Measurements from ENCODE around the gene PARG.
"Not testable (repeated sequence)": the region's sequence is repeated elsewhere in the genome, so short reads cannot be mapped to it uniquely, and the experiment has no call there.

The PARG gene

GRCh38 chr10:49941447-49942338 is at the start of gene PARG, which contains the start of gene TIMM23B:
TSS of gene PARG (minus strand) at chr10:49942027. CDS start at chr10:49941725, 302 bp downstream.
TSS of gene TIMM23B (plus strand) at chr10:49942053. CDS start at chr10:49942195, 142 bp downstream.
- DNase-seq: peak in 1 of 2 experiments; percentile 43

- not testable (repeated sequence) for DNase-seq
Measured at GRCh38 chr10:49988376-49988775, 46.5 kb upstream of the PARG start, which contains the start of gene AGAP6. TSS of gene AGAP6 (plus strand) at chr10:49988406. CDS start at chr10:49988716, 310 bp downstream.

- DNase-seq: not testable (repeated sequence)
Measured at GRCh38 chr10:49987207-49987606, 45.4 kb upstream of the PARG start.

GRCh38 chr10:49977756-49978155 is 35.9 kb upstream of the PARG start:
- not testable (repeated sequence) for DNase-seq

- not testable (repeated sequence) for DNase-seq
Measured at GRCh38 chr10:49972094-49972493, 30.3 kb upstream of the PARG start.

GRCh38 chr10:49971466-49971865 is 29.6 kb upstream of the PARG start:
- not testable (repeated sequence) for DNase-seq

- DNase-seq: not testable (repeated sequence)
Measured at GRCh38 chr10:49970331-49970857, 28.6 kb upstream of the PARG start.

- not testable (repeated sequence) for DNase-seq
Measured at GRCh38 chr10:49953122-49953521, 11.3 kb upstream of the PARG start.

- not testable (repeated sequence) for DNase-seq
Measured at GRCh38 chr10:49952006-49952405, 10.2 kb upstream of the PARG start.

GRCh38 chr10:49948737-49949136 is 6.9 kb upstream of the PARG start:
- not testable (repeated sequence) for DNase-seq

- DNase-seq: not testable (repeated sequence)
Measured at GRCh38 chr10:49948142-49948541, 6.3 kb upstream of the PARG start.

- not testable (repeated sequence) for DNase-seq
Measured at GRCh38 chr10:49943607-49944006, 1.8 kb upstream of the PARG start.

- DNase-seq: not testable (repeated sequence)
Measured at GRCh38 chr10:49942339-49942705, 495 bp upstream of the PARG start.

GRCh38 chr10:49931959-49932728 is 9.7 kb downstream of the PARG start:
- DNase-seq: not testable (repeated sequence)

GRCh38 chr10:49931276-49931675 is 10.6 kb downstream of the PARG start:
- DNase-seq: not testable (repeated sequence)

- DNase-seq: not testable (repeated sequence)
Measured at GRCh38 chr10:49923572-49923971, 18.3 kb downstream of the PARG start.

GRCh38 chr10:49922041-49922440 is 19.8 kb downstream of the PARG start:
- not testable (repeated sequence) for DNase-seq

GRCh38 chr10:49917927-49918326 is 23.9 kb downstream of the PARG start:
- not testable (repeated sequence) for DNase-seq

GRCh38 chr10:49916451-49916850 is 25.4 kb downstream of the PARG start:
- not testable (repeated sequence) for DNase-seq

- DNase-seq: not testable (repeated sequence)
Measured at GRCh38 chr10:49910295-49910694, 31.5 kb downstream of the PARG start.

GRCh38 chr10:49908290-49909080 is 33.3 kb downstream of the PARG start:
- DNase-seq: not testable (repeated sequence)

GRCh38 chr10:49903829-49904228 is 38.0 kb downstream of the PARG start:
- not testable (repeated sequence) for DNase-seq

Data from NCI-H524 (cell line).